NCI-H187 (cell line): ENCODE results near the gene FOXK1.
"Not testable (repeated sequence)": the region's sequence is repeated elsewhere in the genome, so short reads cannot be mapped to it uniquely, and the experiment has no call there.

Experiments used
- DNase-seq, 2 experiments: peaks; one replicate each; lab custom pipeline; 2025; lab: John Stamatoyannopoulos, UW

FOXK1 gene

DNA sequence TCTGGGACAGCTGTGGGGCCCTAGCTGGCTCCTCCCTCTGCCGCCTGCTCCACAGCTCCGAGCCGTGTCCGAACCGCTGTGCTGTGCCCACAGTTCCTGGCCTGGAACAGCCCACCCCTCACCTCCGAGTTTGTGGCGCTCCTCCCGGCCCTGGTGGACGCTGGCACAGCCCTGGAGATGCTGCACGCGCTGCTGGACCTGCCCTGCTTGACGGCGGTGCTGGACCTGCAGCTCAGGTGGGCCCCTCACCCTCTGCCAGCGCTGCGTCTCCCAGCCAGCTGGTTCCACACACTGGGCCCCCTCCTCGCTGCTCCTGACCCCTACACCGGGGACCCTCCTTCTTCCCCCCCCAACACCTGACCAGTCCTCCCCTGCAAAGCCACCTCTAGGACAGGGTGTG is 105.4 kb downstream of the FOXK1 start:
- DNase-seq: no peak

DNA sequence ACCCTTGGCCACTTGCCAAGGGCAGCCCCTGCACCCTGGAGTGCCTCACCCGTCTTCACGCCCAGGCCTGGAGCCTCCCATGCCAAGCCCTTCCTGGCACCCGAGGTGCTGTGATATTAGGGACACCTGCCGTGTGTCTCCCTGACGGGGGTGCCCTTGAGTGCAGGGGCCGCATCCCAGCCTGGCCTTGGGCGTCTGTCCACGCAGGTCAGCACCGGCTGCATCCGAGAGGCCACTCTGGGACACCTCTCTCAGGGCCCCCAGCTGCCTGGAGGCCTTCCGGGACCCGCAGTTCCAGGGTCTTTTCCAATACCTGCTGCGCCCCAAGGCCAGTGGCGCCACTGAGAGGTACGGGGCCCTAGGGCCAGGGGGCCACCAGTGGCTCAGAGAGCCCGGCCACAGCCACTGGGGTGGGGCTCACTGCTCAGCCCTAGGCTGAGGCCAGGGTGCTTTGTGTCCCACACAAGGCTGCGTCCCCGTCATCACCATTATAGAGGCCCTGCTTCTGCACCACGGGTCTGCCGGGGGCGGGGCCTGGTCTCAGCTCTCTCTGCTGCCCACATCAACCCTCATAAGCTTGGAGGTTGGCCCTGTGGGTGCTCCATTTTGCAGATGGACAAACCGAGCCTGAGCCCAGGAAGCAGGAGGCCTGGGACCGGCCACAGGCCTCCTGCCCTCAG is 106.0 kb downstream of the FOXK1 start:
- DNase-seq: no peak

DNA sequence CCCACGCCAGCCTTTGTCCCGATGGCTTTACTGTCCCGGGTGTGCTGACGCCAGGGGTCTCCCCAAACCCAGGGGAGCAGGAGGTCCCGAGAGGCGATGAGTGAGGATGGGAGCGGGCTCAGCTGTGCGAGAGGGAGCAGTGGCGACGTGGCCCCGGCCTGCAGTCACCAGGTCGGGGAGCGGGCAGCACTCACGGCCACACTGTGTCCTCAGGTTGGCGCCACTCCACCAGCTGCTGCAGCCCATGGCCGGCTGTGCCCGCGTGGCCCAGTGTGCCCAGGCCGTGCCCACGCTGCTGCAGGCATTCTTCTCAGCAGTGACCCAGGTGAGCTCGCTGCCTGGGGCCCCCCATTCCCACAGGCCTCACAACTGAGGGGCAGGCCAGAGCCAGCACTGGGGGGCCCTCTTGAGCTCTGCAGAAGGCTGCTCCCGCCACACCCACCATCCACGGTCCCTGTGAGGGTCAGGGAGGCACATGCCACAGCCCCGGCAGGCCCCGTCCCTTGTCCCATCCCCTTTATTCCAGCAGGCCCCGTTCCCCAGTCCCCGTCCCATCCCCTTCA is 106.6 kb downstream of the FOXK1 start:
- DNase-seq: no peak

DNA sequence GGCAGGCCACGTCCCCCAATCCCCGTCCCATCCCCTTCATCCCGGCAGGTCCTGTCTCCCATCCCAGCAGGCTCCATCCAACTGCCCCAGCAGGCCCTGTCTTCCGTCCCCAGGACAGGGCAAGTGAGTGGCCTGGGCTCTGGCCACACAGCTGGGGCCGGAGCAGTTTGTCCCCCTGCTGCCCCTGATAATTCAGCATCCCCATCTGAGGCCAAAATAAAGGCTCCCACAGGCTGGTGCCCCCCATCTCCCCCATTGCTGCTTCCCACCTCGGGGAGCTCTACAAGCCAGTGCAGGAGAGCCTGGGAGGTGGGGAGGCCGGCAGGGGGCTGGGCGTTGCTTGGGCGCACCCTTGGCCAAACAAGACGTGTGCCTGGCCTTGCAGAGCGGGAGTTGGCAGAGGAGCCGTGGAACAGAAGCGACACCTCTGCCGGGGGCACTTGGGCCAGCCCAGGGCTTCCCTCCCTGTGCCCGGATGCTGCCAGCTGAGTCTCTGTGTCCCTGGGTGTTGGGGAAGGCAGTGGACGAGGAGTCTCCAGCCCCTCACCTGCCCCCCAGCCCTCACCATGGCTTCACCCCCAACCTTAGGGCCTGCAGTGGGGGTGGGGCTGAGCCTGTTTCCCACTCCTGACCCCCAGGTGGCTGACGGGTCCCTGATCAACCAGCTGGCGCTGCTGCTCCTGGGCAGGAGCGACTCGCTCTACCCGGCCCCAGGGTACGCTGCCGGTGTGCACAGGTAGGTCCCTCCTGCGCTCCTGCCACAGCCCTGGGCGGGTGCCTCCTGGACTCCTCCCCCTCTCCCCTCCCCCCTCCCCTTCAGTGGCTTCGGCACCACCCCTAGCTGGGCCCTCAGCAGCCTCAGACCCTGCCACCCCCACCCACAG is 107.3 kb downstream of the FOXK1 start:
- DNase-seq: no peak

DNA sequence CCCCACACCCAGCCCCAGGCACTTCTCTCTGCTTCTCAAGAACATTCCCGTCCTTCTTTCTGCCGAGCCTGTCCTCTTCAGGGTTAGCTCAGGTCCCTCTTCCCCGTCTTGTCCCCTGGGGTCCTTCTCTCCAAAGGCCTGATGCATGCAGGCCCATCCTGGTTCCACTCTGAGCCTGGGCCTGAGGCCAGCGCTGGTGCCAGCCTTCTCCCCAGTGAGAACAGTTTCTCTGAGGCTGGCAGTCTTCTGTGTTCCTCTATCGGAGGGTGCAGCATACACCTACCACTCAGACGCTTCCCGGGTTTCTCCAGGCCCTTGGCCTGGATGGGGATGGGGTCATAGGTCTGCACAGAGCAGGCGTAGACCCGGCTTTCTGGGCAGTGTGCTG is 108.0 kb downstream of the FOXK1 start:
- DNase-seq: no peak

DNA sequence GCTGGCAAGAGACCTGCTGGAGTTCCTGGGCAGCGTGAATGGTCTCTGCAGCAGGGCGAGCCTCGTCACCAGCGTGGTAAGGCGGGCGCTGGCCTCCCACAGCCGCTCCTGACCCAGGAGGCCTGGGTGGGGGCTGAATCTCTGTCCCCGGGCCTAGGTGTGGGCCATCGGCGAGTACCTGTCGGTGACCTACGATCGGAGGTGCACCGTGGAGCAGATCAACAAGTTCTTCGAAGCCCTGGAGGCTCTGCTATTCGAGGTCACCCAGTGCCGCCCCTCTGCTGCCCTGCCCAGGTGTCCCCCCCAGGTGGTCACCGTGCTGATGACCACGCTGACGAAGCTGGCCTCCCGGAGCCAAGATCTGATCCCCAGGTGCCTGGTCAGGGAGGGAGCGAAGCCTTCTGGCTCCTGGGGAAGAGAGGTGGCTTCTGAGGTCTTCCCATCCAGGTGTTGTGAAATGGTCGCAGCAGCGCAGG is 108.5 kb downstream of the FOXK1 start:
- DNase-seq: no peak

DNA sequence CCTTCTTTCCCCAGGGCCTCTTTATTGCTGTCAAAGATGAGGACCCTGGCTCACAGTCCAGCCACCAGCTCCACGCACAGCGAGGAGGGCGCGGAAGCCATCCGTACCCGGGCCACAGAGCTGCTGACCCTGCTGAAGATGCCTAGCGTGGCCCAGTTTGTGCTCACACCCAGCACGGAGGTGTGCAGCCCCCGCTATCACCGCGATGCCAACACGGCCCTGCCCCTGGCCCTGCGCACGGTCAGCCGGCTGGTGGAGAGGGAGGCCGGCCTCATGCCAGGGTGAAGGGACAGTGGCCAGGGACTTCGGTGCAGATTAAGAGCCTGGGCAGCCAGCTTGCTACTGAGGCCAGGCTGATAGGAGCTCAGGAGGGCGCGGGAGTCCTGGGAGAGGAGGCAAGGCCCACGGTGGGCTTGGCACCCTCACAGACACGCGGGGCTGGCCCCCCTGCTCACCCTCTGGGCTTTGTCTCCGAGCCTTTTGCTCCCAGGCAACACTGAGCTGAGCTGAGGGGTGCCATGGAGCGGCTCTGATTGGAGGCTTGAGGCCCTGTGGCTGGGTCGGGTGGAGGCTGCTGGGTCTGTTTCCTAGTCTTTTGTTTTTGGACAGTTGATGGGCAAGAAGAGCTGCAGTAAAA is 109.1 kb downstream of the FOXK1 start:
- no peak for DNase-seq

DNA sequence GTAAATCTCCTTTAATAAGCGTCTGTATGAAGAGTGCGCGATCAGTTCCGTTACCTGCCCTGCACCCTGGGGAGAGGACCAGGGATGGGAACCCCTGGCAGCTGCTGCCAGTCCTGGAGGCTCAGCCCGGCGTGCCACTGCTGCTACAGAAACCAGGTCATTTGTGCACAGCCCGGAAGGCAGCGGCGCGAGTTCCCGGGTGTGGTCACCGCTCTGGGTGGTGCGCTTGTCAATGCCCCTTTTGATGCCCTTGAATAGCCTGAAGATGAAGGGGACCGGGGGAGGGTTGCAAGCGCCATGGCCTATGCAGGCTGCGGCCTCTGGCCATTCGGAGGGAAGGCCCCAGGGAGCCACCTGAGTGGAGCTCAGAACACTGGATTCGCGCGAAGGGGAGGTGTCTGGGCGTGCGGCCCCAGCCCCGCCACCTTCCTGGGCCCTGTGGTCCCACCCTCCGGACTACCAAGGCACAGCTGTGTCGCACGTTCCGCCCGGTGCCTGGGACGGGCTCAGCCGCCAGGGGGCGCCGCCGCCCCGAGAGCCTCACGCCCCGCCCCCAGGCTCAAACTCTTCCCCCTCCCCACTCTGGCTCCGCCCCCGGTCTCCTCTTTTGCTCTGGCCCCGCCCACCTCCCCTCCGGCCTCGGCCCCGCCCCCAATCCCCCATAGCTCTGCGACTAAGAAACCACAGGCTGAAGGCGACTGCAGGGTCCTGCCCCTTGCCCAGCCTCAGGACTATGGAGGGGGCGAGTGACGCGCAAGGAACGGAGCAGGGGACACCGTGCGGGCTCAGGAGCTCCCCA is 109.8 kb downstream of the FOXK1 start:
- no peak for DNase-seq

DNA sequence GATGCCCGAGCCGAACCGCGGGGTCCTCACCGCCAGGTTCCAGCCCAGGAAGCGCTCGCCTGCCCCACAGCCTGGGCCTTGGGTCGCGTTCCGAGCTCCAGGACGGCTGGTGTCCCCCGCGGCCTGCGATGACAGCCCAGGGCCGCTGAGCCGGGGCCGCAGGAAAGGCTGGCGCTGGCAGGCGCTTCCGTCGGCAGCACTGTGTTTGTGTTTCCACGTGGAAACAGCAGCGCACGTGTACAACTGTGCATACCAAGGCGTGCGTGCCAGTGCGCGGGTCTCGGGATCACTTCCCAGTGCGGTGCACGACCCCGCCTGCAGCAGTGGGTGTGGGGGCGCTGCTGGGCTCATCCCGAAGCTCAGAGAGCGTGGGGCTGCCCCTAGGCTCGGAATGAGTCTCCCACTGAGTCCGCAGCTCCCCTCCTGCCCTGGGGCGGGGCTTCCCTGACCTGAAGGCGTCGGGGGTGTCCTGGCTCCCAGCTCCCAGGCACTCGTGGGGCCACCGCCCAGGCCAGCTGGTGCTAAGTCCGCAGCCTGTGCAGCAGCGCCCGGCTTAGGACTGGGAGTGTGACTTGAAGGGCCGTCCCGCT is 110.5 kb downstream of the FOXK1 start:
- DNase-seq: no peak

DNA sequence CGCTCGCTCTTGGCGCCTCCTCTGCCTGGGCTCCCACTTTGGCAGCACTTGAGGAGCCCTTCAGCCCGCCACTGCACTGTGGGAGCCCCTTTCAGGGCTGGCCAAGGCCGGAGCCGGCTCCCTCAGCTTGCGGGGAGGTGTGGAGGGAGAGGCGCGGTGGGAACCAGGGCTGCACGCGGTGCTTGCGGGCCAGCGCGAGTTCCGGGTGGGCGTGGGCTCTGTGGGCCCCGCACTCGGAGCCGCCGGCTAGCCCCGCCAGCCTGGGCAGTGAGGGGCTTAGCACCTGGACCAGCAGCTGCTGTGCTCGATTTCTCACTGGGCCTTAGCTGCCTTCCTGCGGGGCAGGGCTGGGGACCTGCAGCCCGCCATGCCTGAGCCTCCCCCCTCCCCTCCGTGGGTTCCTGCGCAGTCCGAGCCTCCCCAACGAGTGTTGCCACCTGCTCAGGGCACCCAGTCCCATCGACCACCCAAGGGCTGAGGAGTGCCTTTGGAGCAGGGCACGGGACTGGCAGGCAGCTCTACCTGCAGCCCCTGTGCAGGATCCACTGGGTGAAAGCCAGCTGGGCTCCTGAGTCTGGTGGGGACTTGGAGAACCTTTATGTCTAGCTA is 111.4 kb downstream of the FOXK1 start:
- not testable (repeated sequence) for DNase-seq

DNA sequence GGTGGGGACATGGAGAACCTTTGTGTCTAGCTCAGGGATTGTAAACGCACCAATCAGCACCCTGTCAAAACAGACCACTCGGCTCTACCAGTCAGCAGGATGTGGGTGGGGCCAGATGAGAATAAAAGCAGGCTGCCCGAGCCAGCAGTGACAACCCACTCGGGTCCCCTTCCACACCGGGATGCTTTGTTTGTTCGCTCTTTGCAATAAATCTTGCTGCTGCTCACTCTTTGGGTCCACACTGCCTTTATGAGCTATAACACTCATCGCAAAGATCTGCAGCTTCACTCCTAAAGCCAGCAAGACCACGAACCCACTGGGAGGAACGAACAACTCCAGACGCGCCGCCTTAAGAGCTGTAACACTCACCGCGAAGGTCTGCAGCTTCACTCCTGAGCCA is 112.1 kb downstream of the FOXK1 start:
- DNase-seq: not testable (repeated sequence)

DNA sequence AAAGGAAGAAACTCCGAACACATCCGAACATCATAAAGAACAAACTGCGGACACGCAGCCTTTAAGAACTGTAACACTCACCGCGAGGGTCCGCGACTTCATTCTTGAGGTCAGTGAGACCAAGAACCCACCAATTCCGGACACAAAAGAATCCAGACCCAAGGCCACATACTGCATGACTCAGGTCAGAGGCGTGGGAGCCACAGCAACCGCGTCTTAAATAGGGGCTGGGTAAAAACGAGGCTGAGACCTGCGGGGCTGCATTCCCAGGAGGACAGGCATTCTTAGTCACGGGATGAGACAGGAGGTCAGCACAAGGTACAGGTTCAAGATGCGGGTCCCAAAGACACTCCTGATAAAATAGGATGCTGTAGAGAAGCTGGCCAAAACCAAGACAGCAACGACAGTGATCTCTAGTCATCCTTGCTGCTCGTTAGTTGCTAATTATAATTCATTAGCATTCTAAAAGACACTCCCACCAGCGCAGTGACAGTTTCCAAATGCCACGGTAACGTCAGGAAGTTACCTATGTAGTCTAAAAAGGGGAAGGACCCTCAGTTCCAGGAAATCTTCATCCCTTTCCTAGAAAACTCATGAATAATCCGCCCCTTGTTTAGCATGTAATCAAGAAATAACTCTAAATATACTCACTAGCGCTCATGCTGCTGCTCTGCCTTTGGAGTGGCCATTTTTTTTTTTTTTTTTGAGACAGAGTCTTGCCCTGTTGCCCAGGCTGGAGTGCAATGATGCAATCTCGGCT is 112.7 kb downstream of the FOXK1 start:
- no peak for DNase-seq

DNA sequence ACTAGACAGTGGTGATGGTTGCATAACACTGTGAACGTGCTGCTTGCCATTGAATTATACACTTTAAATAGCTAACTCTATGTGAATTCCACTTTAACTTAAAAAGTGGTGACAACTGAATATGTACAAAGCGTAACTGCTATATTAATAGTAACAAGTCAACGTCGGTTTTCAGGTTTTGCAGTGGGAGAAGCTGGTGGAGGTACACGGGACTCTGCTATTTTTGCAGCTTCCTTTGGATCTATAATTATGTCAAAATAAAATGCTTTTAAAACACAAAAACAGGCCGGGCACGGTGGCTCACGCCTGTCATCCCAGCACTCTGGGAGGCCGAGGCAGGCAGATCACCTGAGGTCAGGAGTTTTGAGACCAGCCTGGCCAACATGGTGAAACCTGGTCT is 114.4 kb downstream of the FOXK1 start:
- DNase-seq: no peak

DNA sequence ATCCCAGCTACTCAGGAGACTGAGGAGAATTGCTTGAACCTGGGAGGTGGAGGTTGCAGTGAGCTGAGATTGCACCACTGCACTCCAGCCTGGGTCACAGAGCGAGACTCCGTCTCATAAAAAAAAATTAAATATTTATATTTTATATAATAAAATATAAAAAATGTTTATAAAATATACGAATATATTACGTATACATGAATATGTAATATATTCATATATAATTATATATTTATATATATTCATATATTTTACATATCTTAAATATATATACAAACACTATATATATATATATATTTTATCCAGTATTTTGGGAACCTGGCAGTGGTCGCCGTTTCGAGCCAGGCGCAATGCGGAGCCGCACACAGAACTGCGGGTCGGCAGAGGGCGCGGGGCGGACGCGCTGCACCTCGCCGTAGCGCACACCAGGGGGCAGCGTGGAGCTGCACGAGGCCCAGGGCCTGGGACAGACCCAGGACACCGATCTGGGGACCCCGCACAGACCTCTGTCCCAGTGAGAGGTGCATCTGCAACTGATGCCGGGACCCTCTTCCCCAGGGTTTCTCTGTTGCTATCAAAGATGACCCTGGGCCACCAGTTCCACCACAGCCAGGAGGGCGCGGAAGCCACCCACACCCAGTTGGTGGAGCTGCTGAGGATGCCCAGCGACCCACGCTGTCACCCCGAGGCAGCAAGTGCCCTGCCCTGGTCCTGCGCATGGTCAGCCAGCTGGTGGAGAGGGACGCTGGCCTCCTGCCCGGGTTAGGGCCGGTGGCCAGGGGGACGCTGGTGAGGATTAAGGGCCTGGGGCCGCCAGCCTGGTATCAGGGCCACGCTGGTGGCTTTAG is 116.0 kb downstream of the FOXK1 start:
- DNase-seq: no peak

DNA sequence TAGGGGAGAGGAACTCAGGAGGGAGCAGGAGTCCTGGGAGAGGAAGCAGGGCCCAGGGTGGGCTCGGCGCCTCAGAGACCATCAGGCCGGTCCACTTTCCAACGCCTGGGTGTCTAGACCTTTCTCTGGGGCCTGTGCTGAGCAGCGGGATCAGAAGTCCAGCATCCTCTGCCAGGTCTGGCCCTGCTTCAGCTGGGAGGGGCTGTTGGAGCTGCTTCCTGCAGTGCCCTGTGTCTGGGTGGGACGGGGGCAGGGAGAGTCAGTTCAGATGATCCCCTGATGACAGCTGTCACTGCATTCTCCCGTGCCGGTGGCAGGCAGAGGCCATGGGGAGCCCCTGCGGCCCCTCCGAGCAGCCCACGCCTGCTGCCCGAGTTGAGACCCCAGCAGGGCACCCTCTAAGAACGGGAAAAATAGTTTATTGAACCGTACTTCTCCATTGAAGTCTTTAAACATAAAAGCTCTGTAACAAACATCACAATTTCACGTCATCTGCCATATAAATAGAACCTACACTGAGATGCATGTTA is 116.7 kb downstream of the FOXK1 start:
- DNase-seq: no peak

DNA sequence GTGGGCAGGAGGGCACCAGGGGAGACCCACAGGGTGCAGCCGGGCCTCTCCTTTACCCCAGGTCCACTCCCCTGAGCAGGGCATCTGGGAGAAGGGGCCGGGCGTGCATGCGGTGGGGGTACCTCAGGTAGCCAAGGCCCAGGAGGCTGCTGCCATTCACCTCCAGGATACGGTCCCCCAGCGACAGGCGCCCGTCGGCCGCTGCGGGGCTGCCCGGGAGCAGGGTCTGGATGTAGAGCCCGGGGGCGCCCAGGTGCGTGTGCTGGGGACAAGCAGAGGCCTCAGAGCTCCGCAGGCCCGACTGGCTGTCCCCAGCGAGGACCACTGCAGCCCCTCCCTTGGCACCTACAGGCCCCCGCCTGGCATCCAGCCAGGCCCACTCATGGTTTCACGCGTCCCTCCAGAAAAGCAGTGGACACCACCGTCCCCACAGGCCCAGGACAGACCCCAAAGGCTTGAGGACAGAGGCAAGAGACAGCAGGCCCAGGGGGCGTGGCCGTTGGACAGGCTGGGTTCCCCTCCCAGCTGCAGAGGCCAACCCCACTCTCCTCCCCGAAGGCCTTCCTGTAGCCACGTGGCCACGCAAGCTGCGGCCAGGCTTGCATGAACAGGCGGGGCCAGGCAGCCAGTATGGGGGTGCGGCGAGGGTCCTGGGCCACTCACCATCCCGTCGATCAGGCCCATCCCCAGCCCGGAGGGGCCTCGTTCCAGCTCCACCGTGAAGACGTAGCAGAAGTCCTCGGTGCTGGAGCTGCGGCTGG is 117.6 kb downstream of the FOXK1 start:
- no peak for DNase-seq

DNA sequence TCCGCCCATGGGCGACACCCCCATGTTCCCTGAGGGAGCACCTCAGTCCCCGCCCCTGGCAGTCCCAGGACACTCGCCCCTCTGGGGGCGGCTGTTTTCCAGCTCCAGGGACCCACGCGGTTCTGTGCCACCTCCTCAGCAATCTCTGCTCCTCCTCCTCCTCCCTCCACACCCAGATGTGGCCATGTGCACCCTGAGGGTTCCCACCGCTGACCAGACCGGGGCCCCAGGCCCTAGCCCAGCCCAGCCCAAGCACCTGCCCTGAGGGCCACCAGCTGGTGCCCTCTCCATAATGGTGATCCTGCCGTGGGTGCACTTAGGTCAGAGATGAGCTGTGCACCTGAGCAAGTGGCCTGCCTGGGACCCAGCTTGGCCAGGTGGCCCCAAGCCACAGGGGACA is 118.4 kb downstream of the FOXK1 start:
- no peak for DNase-seq
